Breast epithelium (tissue), 4 donors: Measurements from ENCODE around the gene KAT7. TPM values are rescaled to one million over a fixed set of nuclear protein-coding genes. Genes with fewer than 3 reads are reported as not detected.

Experiments
- DNase-seq, 2 donors: peaks; one replicate each; pipeline ENCODE4 v3.0.0-alpha.2; 2019; ENCODE audit warnings: low spot score in 2 of 2
- H3K27ac ChIP-seq, 2 donors: fragments of 200-600 bp; sonication (generic) in 1 of 2; one replicate each; pipeline ENCODE4 v1.5.1; 2016 to 2019; ENCODE audit warnings: mild to moderate bottlenecking in 1 of 2
- H3K27me3 ChIP-seq, 2 donors: fragments of 200-600 bp; sonication (generic) in 1 of 2; one replicate each; pipeline versions ENCODE4 v1.5.1 to v1.6.0; 2017 to 2019; ENCODE audit warnings: control low read depth in 1 of 2, mild to moderate bottlenecking in 1 of 2
- H3K36me3 ChIP-seq: fragments of 200-600 bp; one replicate; pipeline ENCODE4 v1.5.1; 2019
- H3K4me1 ChIP-seq, 2 donors: fragments of 200-600 bp; sonication (generic); one replicate each; pipeline ENCODE4 v1.5.1; 2016 to 2019; ENCODE audit warnings: control low read depth in 1 of 2
- H3K4me3 ChIP-seq, 3 donors: fragments of 200-600 bp; sonication (generic); 1 replicate in 2 of 3; 2 replicates in 1 of 3; pipeline ENCODE4 v1.5.1; 2016 to 2019; ENCODE audit warnings: mild to moderate bottlenecking in 3 of 3, moderate library complexity in 2 of 3
- H3K9me3 ChIP-seq, 2 donors: fragments of 200-600 bp; sonication (generic) in 1 of 2; one replicate each; pipeline ENCODE4 v1.5.1; 2016 to 2019; ENCODE audit warnings: control low read depth in 1 of 2
- CTCF ChIP-seq, 3 donors: fragments of 450-650 bp; IDR thresholded peaks; one replicate each; pipeline ENCODE4 v1.5.1; 2016 to 2017; ENCODE audit warnings: antibody characterized with exemption in 3 of 3, mild to moderate bottlenecking in 3 of 3, moderate library complexity in 3 of 3
- POLR2A ChIP-seq: fragments of 450-650 bp; IDR thresholded peaks from one replicate; pipeline ENCODE4 v1.6.1; 2016; ENCODE audit warnings: antibody characterized with exemption, mild to moderate bottlenecking, moderate library complexity
- POLR2AphosphoS5 ChIP-seq, 3 donors: sonication (generic); formaldehyde crosslinking; IDR thresholded peaks; one replicate each; pipeline ENCODE4 v1.6.1; 2017; ENCODE audit warnings: antibody characterized with exemption in 3 of 3
- intact Hi-C: fragments of 100-400 bp; cut with DNase I; formaldehyde crosslinking; loops from one replicate; pipeline ENCODE4 v1.15.1; 2023; ENCODE audit warnings: low total_unique reads
- total RNA-seq, 3 donors: library from RNA; depleted of rRNA; stranded (reverse); fragments of >200 nt; gene quantifications; one replicate each; pipeline ENCODE4 v1.1.0, GENCODE V29; 2016

KAT7 gene
- total RNA-seq, 3 donors from 2014 or later: 37.6 to 57.4 (median 47.2) TPM

DNA sequence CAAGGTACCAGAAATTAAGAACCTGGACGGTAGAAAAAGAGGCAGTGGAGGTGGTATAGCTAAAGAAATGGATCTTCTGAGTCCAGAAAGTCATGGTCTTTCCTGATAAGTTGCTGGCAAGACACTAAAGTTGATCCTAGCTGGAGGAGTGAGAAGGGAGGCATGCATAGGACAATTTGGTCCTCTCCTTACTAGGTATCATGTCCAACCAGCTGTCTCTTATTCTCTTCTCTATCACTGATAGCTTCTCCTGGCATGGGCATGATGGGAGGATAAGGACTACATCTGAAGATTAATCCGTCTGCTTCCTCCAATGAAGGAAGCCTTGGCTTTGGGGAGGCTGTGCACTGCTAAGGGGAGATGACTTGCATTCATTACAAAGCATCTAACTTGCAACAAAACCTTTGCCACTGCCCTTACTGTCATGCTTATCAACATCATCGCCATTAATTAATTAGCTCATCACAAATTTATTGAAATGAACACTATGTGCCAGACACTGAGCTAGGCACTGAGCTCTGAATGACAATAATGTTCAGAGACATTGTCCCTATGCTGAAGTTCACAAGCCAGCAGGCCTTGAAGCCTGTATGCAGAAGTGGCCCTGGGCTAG lies 21.5 kb upstream of the KAT7 start:
- Histone ChIP-seq H3K4me1 (peaks cover 0 to 5% of the 10 kb centered on the region in 2 donors), H3K9me3 (no peaks in the 10 kb centered on the region), H3K27ac (no peak overlapping the region), H3K27me3 (no peaks in the 10 kb centered on the region), H3K4me3 (no peak overlapping the region), H3K36me3 (no peaks in the 10 kb centered on the region)
- no peak for TF ChIP-seq CTCF (IDR thresholded peaks at IDR 0.05)
- TF ChIP-seq POLR2A: no peak
- no peak for TF ChIP-seq POLR2AphosphoS5 (IDR thresholded peaks at IDR 0.05)
- no peak for DNase-seq
- intact Hi-C loops: no loop called here

- H3K27me3 ChIP-seq: no peaks in the 10 kb centered on the region
- no peak for DNase-seq
- no peaks in the 10 kb centered on the region for H3K4me1 ChIP-seq
- TF ChIP-seq POLR2A: no peak
- intact Hi-C loops: loop anchor here (5.0 kb wide), 1 partner anchor 58 kb away; no protein-coding TSS in a partner anchor
- H3K36me3 ChIP-seq: no peaks in the 10 kb centered on the region
- H3K4me3 ChIP-seq: no peak overlapping the region
- H3K27ac ChIP-seq: peak overlapping the region; percentile 27 to 63
- H3K9me3 ChIP-seq: no peaks in the 10 kb centered on the region
These were observed 12.8 kb upstream of the KAT7 start for GRCh38 chr17:49775546-49776260.

- TF ChIP-seq CTCF (IDR thresholded peaks at IDR 0.05) (no peak), POLR2AphosphoS5 (IDR thresholded peaks at IDR 0.05) (no peak), POLR2A (no peak)
- intact Hi-C loops: loop anchor here (5.0 kb wide), 1 partner anchor 59 kb away; no protein-coding TSS in a partner anchor
- Histone ChIP-seq H3K4me3 (no peak overlapping the region), H3K27ac (peak overlapping the region; percentile 27 to 48), H3K9me3 (no peaks in the 10 kb centered on the region), H3K4me1 (no peaks in the 10 kb centered on the region), H3K36me3 (no peaks in the 10 kb centered on the region), H3K27me3 (no peaks in the 10 kb centered on the region)
- DNase-seq: no peak
These were observed 11.8 kb upstream of the KAT7 start for GRCh38 chr17:49776551-49777300.

GRCh38 chr17:49777563-49777962 lies 10.9 kb upstream of the KAT7 start:
- no peaks in the 10 kb centered on the region for H3K9me3 ChIP-seq
- DNase-seq: no peak
- TF ChIP-seq POLR2AphosphoS5 (IDR thresholded peaks at IDR 0.05) (no peak), POLR2A (no peak), CTCF (IDR thresholded peaks at IDR 0.05) (no peak)
- intact Hi-C loops: loop anchor here (5.0 kb wide), 1 partner anchor 60 kb away; no protein-coding TSS in a partner anchor
- H3K27me3 ChIP-seq: no peaks in the 10 kb centered on the region
- no peaks in the 10 kb centered on the region for H3K4me1 ChIP-seq
- H3K4me3 ChIP-seq: no peak overlapping the region
- H3K36me3 ChIP-seq: no peaks in the 10 kb centered on the region
- no peak overlapping the region for H3K27ac ChIP-seq

- Histone ChIP-seq H3K27ac (no peak overlapping the region), H3K4me3 (no peak overlapping the region), H3K36me3 (no peaks in the 10 kb centered on the region), H3K4me1 (no peaks in the 10 kb centered on the region), H3K9me3 (no peaks in the 10 kb centered on the region), H3K27me3 (no peaks in the 10 kb centered on the region)
- no peak for DNase-seq
- intact Hi-C loops: loop anchor here (5.0 kb wide), 1 partner anchor 62 kb away; no protein-coding TSS in a partner anchor
- TF ChIP-seq POLR2AphosphoS5 (IDR thresholded peaks at IDR 0.05) (no peak), POLR2A (no peak), CTCF (IDR thresholded peaks at IDR 0.05) (no peak)
These were observed 9.2 kb upstream of the KAT7 start for GRCh38 chr17:49779156-49779738.
